ENCODE measurements around the gene TMEM131.

Gene TMEM131

GRCh38 chr2:97708048-97708380 is 287.7 kb downstream of the TMEM131 start:
- DNase-seq (ENCODE audit: low read depth), result no peak

- no peak for DNase-seq (ENCODE audit: low read depth)
Measured at GRCh38 chr2:97707362-97708047, 288.2 kb downstream of the TMEM131 start.

- no peak for DNase-seq (ENCODE audit: low read depth)
Measured at GRCh38 chr2:97706708-97707345, 288.9 kb downstream of the TMEM131 start.
